Measurements from ENCODE around the gene EPGN.

DNA sequence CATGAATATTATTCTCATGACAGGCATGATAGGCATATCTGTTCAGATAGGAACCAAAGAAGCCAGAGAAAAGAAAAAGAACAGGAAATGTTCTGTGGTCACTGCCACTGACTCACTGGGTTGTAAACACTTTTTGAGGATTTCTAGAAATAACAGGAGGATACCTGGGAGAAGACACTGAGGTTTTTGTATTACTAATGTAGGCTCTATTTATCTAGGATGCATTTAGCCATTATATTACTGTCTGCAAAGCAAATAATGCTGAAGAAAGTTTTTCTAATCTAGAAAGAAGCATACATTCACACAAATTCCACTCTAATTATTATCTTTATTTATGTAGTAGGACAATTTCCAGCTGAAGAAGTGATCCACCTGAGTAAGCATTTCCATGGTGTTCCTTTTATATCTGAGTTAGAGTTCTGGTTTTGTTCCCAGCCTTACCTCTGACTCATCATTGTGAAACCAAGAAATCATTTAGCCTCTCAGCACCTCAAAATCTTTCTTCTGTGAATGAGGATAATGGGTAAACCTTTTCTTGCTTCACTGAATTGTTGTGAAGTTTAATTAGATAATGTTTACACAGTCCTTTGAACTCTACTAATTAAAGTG, 40.2 kb upstream of the EPGN start:
- TF ChIP-seq POLR2A (IDR thresholded peaks at IDR 0.05): no peak
- TF ChIP-seq, protein P1, sequence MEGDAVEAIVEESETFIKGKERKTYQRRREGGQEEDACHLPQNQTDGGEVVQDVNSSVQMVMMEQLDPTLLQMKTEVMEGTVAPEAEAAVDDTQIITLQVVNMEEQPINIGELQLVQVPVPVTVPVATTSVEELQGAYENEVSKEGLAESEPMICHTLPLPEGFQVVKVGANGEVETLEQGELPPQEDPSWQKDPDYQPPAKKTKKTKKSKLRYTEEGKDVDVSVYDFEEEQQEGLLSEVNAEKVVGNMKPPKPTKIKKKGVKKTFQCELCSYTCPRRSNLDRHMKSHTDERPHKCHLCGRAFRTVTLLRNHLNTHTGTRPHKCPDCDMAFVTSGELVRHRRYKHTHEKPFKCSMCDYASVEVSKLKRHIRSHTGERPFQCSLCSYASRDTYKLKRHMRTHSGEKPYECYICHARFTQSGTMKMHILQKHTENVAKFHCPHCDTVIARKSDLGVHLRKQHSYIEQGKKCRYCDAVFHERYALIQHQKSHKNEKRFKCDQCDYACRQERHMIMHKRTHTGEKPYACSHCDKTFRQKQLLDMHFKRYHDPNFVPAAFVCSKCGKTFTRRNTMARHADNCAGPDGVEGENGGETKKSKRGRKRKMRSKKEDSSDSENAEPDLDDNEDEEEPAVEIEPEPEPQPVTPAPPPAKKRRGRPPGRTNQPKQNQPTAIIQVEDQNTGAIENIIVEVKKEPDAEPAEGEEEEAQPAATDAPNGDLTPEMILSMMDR (IDR thresholded peaks at IDR 0.05): no peak

All from breast epithelium (tissue), 3 donors.